ENCODE measurements around the gene ABCB4. TPM values are rescaled to one million over a fixed set of nuclear protein-coding genes. Genes with fewer than 3 reads are reported as not detected.

Gene ABCB4
- total and polyA plus RNA-seq, 2 of the 8 experiments (the other 6 are each of a cell fraction or from before 2014, with no cell fraction given): 0.54 to 0.60 TPM

DNA sequence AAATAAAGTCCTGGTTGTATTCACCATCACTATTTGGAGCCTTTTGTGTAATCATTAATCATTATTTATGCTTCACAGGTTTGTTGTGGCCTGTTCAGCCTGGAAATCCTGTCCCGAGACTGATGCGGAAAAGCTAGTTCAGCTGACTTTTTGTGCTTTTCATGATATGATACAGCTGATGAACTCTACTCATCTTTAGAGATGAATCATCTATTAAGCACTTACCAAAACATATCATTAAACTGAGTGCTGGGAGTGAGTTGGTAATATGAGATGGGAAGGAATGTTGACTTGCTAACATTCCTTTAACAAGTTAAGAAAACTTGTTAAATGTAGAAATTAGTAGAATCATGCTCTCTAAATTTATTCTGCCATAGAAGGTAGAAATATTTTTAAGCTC lies 77.0 kb downstream of the ABCB4 start:
- no peaks in the 10 kb centered on the region for H3K27me3 ChIP-seq (replicated peaks in 1 of 4; ENCODE audit: control insufficient read depth in 3 of 4, extremely low read depth in 1 of 4, insufficient read depth in 3 of 4, low read length in 3 of 4)
- DNase-seq (ENCODE audit: low read depth in 1 of 2, low spot score in 2 of 2) (no peak), FAIRE-seq (no peak)
- no peak overlapping the region for H3K56ac ChIP-seq (replicated peaks; ENCODE audit: insufficient read length, low read depth, low read length)
- H3K9ac ChIP-seq (replicated peaks in 1 of 4; ENCODE audit: extremely low read depth in 1 of 4, low read depth in 3 of 4, low read length in 3 of 4): no peak overlapping the region
- no peak overlapping the region for H3K4me2 ChIP-seq (ENCODE audit: insufficient read depth in 1 of 2, low read depth in 2 of 2, low read length in 2 of 2)
- no peak overlapping the region for H3K4ac ChIP-seq (replicated peaks; ENCODE audit: insufficient read length, low read depth, low read length)
- H4K8ac ChIP-seq (ENCODE audit: extremely low read depth, insufficient read depth, low read length): no peak overlapping the region
- H3K27ac ChIP-seq (ENCODE audit: low read depth, low read length): no peak overlapping the region
- no peaks in the 10 kb centered on the region for H3K23me2 ChIP-seq (ENCODE audit: low read depth, low read length)
- H2BK12ac ChIP-seq (ENCODE audit: low read depth, low read length): no peak overlapping the region
- no peaks in the 10 kb centered on the region for H3K36me3 ChIP-seq (ENCODE audit: control insufficient read depth in 2 of 4, insufficient read depth in 4 of 4, low read length in 3 of 4)
- peaks cover 0 to 1% of the 10 kb centered on the region in 2 experiments for H4K20me1 ChIP-seq (replicated peaks in 1 of 2; ENCODE audit: control insufficient read depth in 1 of 2, insufficient read depth in 2 of 2, low read length in 2 of 2)
- no peak overlapping the region for H2AK5ac ChIP-seq (ENCODE audit: low read depth, low read length)
- H2BK5ac ChIP-seq (ENCODE audit: low read depth, low read length): no peak overlapping the region
- ChIA-PET POLR2A (ENCODE audit: partially characterized antibody) (no interaction called here), CTCF (ENCODE audit: partially characterized antibody) (interaction anchor here (0.9 to 2.5 kb wide), 3 partner anchors 18 to 25 kb away, joined by 3 to 11 read pairs (median 4); no protein-coding TSS in a partner anchor)
- H4K91ac ChIP-seq (replicated peaks; ENCODE audit: insufficient read length, low read length): no peak overlapping the region
- H3K9me3 ChIP-seq (ENCODE audit: insufficient read depth in 2 of 2, low read depth in 1 of 2, low read length in 1 of 2): no peaks in the 10 kb centered on the region
- no peak overlapping the region for H3K18ac ChIP-seq (ENCODE audit: extremely low read depth, low read length)
- no peak overlapping the region for H3K14ac ChIP-seq (ENCODE audit: insufficient read length)
- H4K5ac ChIP-seq (ENCODE audit: insufficient read length, low read depth, low read length): no peak overlapping the region
- no peak overlapping the region for H2BK20ac ChIP-seq (ENCODE audit: low read length)
- no peak overlapping the region for H2AFZ ChIP-seq (ENCODE audit: low read length)
- H3K79me1 ChIP-seq (ENCODE audit: low read depth, low read length): no peaks in the 10 kb centered on the region
- WGBS, 2 experiments (ENCODE audit: extremely low coverage in 1 of 2, insufficient coverage in 1 of 2, insufficient read length in 1 of 2, insufficient replicate concordance in 2 of 2, low coverage in 1 of 2, low lambda C conversion rate in 2 of 2, missing lambda C conversion rate in 1 of 2): 97% methylated on average over 2 of the region's 2 CpGs; no CpG with 5 or more reads in 1 of the 2 experiments
- H2BK15ac ChIP-seq (ENCODE audit: low read length): no peak overlapping the region
- H2BK120ac ChIP-seq (replicated peaks; ENCODE audit: low read depth, low read length): no peak overlapping the region
- TF ChIP-seq EZH2 (IDR thresholded peaks at IDR 0.05; ENCODE audit: low read depth, low read length, severe bottlenecking) (no peak), RAD21 (IDR thresholded peaks at IDR 0.05 in 1 of 2, conservative IDR thresholded peaks at IDR 0.05 in 1 of 2; ENCODE audit: low read depth in 2 of 2, low read length in 2 of 2) (no peak), BCL11A (IDR thresholded peaks at IDR 0.05; ENCODE audit: low read depth in 2 of 2, low read length in 2 of 2) (no peak), SP1 (IDR thresholded peaks at IDR 0.05; ENCODE audit: low read depth, low read length) (no peak), TEAD4 (IDR thresholded peaks at IDR 0.05; ENCODE audit: low read depth, low read length) (no peak), CHD1 (IDR thresholded peaks at IDR 0.05; ENCODE audit: low read depth, low read length) (no peak), USF2 (IDR thresholded peaks at IDR 0.05; ENCODE audit: low read length) (no peak), KDM4A (IDR thresholded peaks at IDR 0.05; ENCODE audit: low read depth, low read length, severe bottlenecking) (no peak), CEBPB (IDR thresholded peaks at IDR 0.05; ENCODE audit: low read depth, low read length) (no peak), SAP30 (IDR thresholded peaks at IDR 0.05; ENCODE audit: insufficient read depth, insufficient replicate concordance, low read length) (no peak), JUN (IDR thresholded peaks at IDR 0.05; ENCODE audit: low read depth, low read length) (no peak)
- TF ChIP-seq, protein P1, sequence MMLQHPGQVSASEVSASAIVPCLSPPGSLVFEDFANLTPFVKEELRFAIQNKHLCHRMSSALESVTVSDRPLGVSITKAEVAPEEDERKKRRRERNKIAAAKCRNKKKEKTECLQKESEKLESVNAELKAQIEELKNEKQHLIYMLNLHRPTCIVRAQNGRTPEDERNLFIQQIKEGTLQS (IDR thresholded peaks at IDR 0.05; ENCODE audit: insufficient read depth, low read depth, low read length): no peak
- H3K4me3 ChIP-seq (ENCODE audit: extremely low read depth in 1 of 4, insufficient read depth in 2 of 4, low read depth in 3 of 4, low read length in 4 of 4): no peak overlapping the region
- H3K23ac ChIP-seq (ENCODE audit: insufficient read length): no peak overlapping the region
- H3K4me1 ChIP-seq (replicated peaks in 1 of 4; ENCODE audit: control insufficient read depth in 3 of 4, insufficient read depth in 4 of 4, low read length in 3 of 4): no peaks in the 10 kb centered on the region
- H3K79me2 ChIP-seq (ENCODE audit: control insufficient read depth in 1 of 2, insufficient read depth in 2 of 2, low read length in 2 of 2): no peaks in the 10 kb centered on the region
